ENCODE measurements around the gene TEX14.

Gene TEX14

GRCh38 chr17:58703916-58704286, 12.1 kb upstream of the TEX14 start:
- Histone ChIP-seq H3K4me1 (no peaks in the 10 kb centered on the region), H3K9me3 (no peaks in the 10 kb centered on the region), H3K27me3 (no peaks in the 10 kb centered on the region), H3K4me3 (no peak overlapping the region), H3K36me3 (peaks cover 29 to 81% (median 38%) of the 10 kb centered on the region in 3 donors), H3K27ac (no peak overlapping the region)
- intact Hi-C loops (cut with DNase I; ENCODE audit: low total_unique reads): no loop called here
- DNase-seq: no peak
- TF ChIP-seq CTCF (IDR thresholded peaks at IDR 0.05): no peak

- no peak for DNase-seq
- H3K9me3 ChIP-seq: no peaks in the 10 kb centered on the region
- no peaks in the 10 kb centered on the region for H3K4me1 ChIP-seq
- intact Hi-C loops (cut with DNase I; ENCODE audit: low total_unique reads): no loop called here
- no peaks in the 10 kb centered on the region for H3K27me3 ChIP-seq
- H3K4me3 ChIP-seq: no peak overlapping the region
- no peak for TF ChIP-seq CTCF (IDR thresholded peaks at IDR 0.05)
- H3K27ac ChIP-seq: no peak overlapping the region
- H3K36me3 ChIP-seq: peaks cover 29 to 86% (median 38%) of the 10 kb centered on the region in 3 donors
These were observed 11.5 kb upstream of the TEX14 start for GRCh38 chr17:58703137-58703915.

GRCh38 chr17:58702708-58703107, 10.9 kb upstream of the TEX14 start:
- Histone ChIP-seq H3K36me3 (peaks cover 28 to 89% (median 38%) of the 10 kb centered on the region in 3 donors), H3K4me3 (no peak overlapping the region), H3K27me3 (no peaks in the 10 kb centered on the region), H3K9me3 (no peaks in the 10 kb centered on the region), H3K4me1 (no peaks in the 10 kb centered on the region), H3K27ac (no peak overlapping the region)
- no peak for TF ChIP-seq CTCF (IDR thresholded peaks at IDR 0.05)
- intact Hi-C loops (cut with DNase I; ENCODE audit: low total_unique reads): no loop called here
- no peak for DNase-seq

- no peaks in the 10 kb centered on the region for H3K9me3 ChIP-seq
- H3K27ac ChIP-seq: no peak overlapping the region
- intact Hi-C loops (cut with DNase I; ENCODE audit: low total_unique reads): no loop called here
- H3K36me3 ChIP-seq: peaks cover 24 to 89% (median 38%) of the 10 kb centered on the region in 3 donors
- no peaks in the 10 kb centered on the region for H3K27me3 ChIP-seq
- DNase-seq: no peak
- no peak for TF ChIP-seq CTCF (IDR thresholded peaks at IDR 0.05)
- no peak overlapping the region for H3K4me3 ChIP-seq
- no peaks in the 10 kb centered on the region for H3K4me1 ChIP-seq
These were observed 10.2 kb upstream of the TEX14 start for GRCh38 chr17:58702045-58702476.

- no peak for DNase-seq
- no peak for TF ChIP-seq CTCF (IDR thresholded peaks at IDR 0.05)
- Histone ChIP-seq H3K4me3 (no peak overlapping the region), H3K27ac (no peak overlapping the region), H3K9me3 (no peaks in the 10 kb centered on the region), H3K4me1 (no peaks in the 10 kb centered on the region), H3K27me3 (no peaks in the 10 kb centered on the region), H3K36me3 (peaks cover 9 to 77% (median 38%) of the 10 kb centered on the region in 3 donors)
- intact Hi-C loops (cut with DNase I; ENCODE audit: low total_unique reads): loop anchor here (10.0 kb wide), 1 partner anchor 175 kb away; no protein-coding TSS in a partner anchor
These were observed 7.9 kb upstream of the TEX14 start for GRCh38 chr17:58699771-58700170.

Data from tibial artery (tissue), 4 donors.